Jurkat, Clone E6-1 (cell line): ENCODE data around the gene SCG5. TPM values are rescaled to one million over a fixed set of nuclear protein-coding genes. Genes with fewer than 3 reads are reported as not detected.
"Not testable (repeated sequence)": the region's sequence is repeated elsewhere in the genome, so short reads cannot be mapped to it uniquely, and the experiment has no call there.

Experiments used
- DNase-seq: peaks from one replicate; pipeline ENCODE4 v3.0.0-alpha.2; 2011; ENCODE audit warnings: low read depth, low spot score
- H3K4me3 ChIP-seq: 2 replicates; pipeline ENCODE4 v1.5.1; 2011; ENCODE audit warnings: mild to moderate bottlenecking, low read length, control low read depth, moderate library complexity
- polyA plus RNA-seq: library from polyadenylated mRNA; unstranded; fragments of >200 nt; gene quantifications from one replicate; pipeline ENCODE4 v1.2.1, GENCODE V29; 2012; ENCODE audit warnings: missing spikeins; ENCODE audit not compliant: insufficient read length, insufficient read depth

The SCG5 gene
- 0.76 TPM for polyA plus RNA-seq

GRCh38 chr15:32641517-32642059 lies at the start of gene SCG5:
TSS of gene SCG5 (plus strand) at chr15:32641710. CDS start at chr15:32643593, 1,883 bp downstream.
- no peak for DNase-seq
- no peak within 1 kb of the TSS for H3K4me3 ChIP-seq

- not testable (repeated sequence) for DNase-seq
These were observed 48.4 kb upstream of the SCG5 start, which contains the start of gene GOLGA8N for GRCh38 chr15:32593151-32593550. TSS of gene GOLGA8N (plus strand) at chr15:32593456.

GRCh38 chr15:32609518-32609917 lies 32.0 kb upstream of the SCG5 start:
- not testable (repeated sequence) for H3K4me3 ChIP-seq, DNase-seq

More at GRCh38 chr15:32593151-32593550, 48.4 kb upstream of the SCG5 start, which contains the start of gene GOLGA8N:
- not testable (repeated sequence) for H3K4me3 ChIP-seq

- not testable (repeated sequence) for H3K4me3 ChIP-seq
- DNase-seq: peak; percentile 38
These were observed 30.8 kb upstream of the SCG5 start for GRCh38 chr15:32610719-32611118.

- H3K4me3 ChIP-seq: peak overlapping the region; percentile 62
- DNase-seq: not testable (repeated sequence)
These were observed 26.8 kb upstream of the SCG5 start for GRCh38 chr15:32614712-32615050.

- DNase-seq: peak; percentile 87
These were observed 26.2 kb upstream of the SCG5 start, which contains the start of gene ARHGAP11A for GRCh38 chr15:32615051-32615870. TSS of gene ARHGAP11A (plus strand) at chr15:32615504. CDS start at chr15:32616212, 708 bp downstream.

GRCh38 chr15:32615871-32616426 lies 25.6 kb upstream of the SCG5 start:
- peak overlapping the region; percentile 78 for H3K4me3 ChIP-seq
- not testable (repeated sequence) for DNase-seq

More at GRCh38 chr15:32615051-32615870, 26.2 kb upstream of the SCG5 start, which contains the start of gene ARHGAP11A:
- peak within 1 kb of the TSS; percentile 78 for H3K4me3 ChIP-seq

- H3K4me3 ChIP-seq: no peak overlapping the region
- DNase-seq: no peak
These were observed 5.1 kb upstream of the SCG5 start for GRCh38 chr15:32636410-32636809.

- no peak for DNase-seq
- no peak overlapping the region for H3K4me3 ChIP-seq
These were observed 4.5 kb upstream of the SCG5 start for GRCh38 chr15:32636908-32637567.

GRCh38 chr15:32637704-32638103 lies 3.8 kb upstream of the SCG5 start:
- H3K4me3 ChIP-seq: no peak overlapping the region
- DNase-seq: no peak

GRCh38 chr15:32642667-32643435 lies 1.3 kb downstream of the SCG5 start:
- no peak overlapping the region for H3K4me3 ChIP-seq
- no peak for DNase-seq

- no peak overlapping the region for H3K4me3 ChIP-seq
- DNase-seq: no peak
These were observed 2.5 kb downstream of the SCG5 start for GRCh38 chr15:32643907-32644445.

- H3K4me3 ChIP-seq: no peak overlapping the region
- DNase-seq: no peak
These were observed 4.8 kb downstream of the SCG5 start for GRCh38 chr15:32646291-32646690.

GRCh38 chr15:32649342-32649741 lies 7.8 kb downstream of the SCG5 start:
- DNase-seq: no peak
- H3K4me3 ChIP-seq: no peak overlapping the region

- peak; percentile 63 for DNase-seq
These were observed 9.8 kb downstream of the SCG5 start for GRCh38 chr15:32651229-32651837.

GRCh38 chr15:32652178-32652577 lies 10.7 kb downstream of the SCG5 start:
- DNase-seq: no peak
- no peak overlapping the region for H3K4me3 ChIP-seq

More at GRCh38 chr15:32651229-32651837, 9.8 kb downstream of the SCG5 start:
- H3K4me3 ChIP-seq: no peak overlapping the region

GRCh38 chr15:32656091-32656490 lies 14.6 kb downstream of the SCG5 start:
- peak; percentile 14 for DNase-seq
- H3K4me3 ChIP-seq: no peak overlapping the region

- H3K4me3 ChIP-seq: no peak overlapping the region
- peak; percentile 14 for DNase-seq
These were observed 15.0 kb downstream of the SCG5 start for GRCh38 chr15:32656496-32656895.
